Measurements from ENCODE around the gene CCND1.

CCND1 gene

DNA sequence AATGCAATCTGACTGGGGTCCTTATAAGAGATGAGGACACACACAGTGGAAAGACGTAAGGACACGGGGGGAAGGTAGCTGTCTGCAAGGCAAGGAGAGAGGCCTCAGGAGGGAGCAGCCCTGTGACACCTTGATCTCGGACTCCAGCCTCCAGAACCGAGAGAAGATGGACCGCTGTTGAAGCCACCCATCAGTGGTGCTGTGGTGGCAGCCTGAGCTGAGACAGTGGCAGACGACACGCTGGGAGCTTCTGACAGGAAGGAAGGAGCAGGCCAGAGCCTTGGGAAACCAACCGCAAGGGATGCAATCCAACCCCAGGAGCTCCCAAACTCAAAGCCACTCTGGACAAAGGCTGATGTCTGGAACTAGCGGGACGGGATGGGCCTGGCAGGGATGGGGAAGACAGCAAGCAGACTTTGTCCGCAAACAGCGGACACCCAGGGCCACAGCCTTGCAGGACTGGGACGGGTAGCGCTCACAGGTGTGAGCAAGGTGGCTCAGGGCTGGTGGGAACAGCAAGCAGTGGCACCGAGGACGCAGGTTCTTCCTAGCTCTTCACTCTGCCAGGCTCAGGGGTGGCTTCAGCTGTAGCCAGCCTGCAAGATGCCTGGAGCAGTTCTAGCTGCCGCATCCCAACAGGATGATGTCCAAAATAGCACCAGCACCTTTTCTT, 23.3 kb downstream of the CCND1 start:
- Histone ChIP-seq H3K9me3 (no peaks in the 10 kb centered on the region), H3K4me1 (no peaks in the 10 kb centered on the region), H3K36me3 (peaks cover 25% of the 10 kb centered on the region), H3K4me3 (ENCODE audit: low read depth, low read length) (no peak overlapping the region), H3K27me3 (no peaks in the 10 kb centered on the region)
- TF ChIP-seq, protein P1, sequence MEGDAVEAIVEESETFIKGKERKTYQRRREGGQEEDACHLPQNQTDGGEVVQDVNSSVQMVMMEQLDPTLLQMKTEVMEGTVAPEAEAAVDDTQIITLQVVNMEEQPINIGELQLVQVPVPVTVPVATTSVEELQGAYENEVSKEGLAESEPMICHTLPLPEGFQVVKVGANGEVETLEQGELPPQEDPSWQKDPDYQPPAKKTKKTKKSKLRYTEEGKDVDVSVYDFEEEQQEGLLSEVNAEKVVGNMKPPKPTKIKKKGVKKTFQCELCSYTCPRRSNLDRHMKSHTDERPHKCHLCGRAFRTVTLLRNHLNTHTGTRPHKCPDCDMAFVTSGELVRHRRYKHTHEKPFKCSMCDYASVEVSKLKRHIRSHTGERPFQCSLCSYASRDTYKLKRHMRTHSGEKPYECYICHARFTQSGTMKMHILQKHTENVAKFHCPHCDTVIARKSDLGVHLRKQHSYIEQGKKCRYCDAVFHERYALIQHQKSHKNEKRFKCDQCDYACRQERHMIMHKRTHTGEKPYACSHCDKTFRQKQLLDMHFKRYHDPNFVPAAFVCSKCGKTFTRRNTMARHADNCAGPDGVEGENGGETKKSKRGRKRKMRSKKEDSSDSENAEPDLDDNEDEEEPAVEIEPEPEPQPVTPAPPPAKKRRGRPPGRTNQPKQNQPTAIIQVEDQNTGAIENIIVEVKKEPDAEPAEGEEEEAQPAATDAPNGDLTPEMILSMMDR (IDR thresholded peaks at IDR 0.05; ENCODE audit: low read depth, low read length) = no peak
- DNase-seq = no peak

GRCh38 chr11:69664901-69665300, 23.9 kb downstream of the CCND1 start:
- Histone ChIP-seq H3K36me3 (peaks cover 25% of the 10 kb centered on the region), H3K4me1 (no peaks in the 10 kb centered on the region), H3K9me3 (no peaks in the 10 kb centered on the region), H3K27me3 (no peaks in the 10 kb centered on the region), H3K4me3 (ENCODE audit: low read depth, low read length) (no peak overlapping the region)
- TF ChIP-seq, protein P1 (IDR thresholded peaks at IDR 0.05; ENCODE audit: low read depth, low read length) = no peak
- no peak for DNase-seq

DNA sequence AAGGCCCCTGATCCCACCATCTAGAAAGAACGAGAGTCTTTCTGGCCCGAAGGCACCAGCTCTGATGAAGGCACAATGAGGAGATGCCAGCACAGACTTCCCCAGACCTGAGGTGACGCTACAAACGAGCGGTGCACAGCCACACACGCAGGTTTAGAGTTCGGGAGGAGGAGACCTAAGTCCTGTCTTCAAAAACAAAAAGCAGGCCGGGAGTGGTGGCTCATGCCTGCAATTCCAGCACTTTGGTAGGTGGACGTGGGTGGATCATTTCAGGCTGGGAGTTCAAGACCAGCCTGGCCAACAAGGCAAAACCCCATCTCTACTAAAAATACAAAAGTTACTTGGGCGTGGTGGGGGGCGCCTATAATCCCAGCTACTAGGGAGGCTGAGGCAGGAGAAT, 24.7 kb downstream of the CCND1 start:
- H3K4me1 ChIP-seq = peaks cover 4% of the 10 kb centered on the region
- no peaks in the 10 kb centered on the region for H3K27me3 ChIP-seq
- DNase-seq = no peak
- H3K9me3 ChIP-seq = no peaks in the 10 kb centered on the region
- peaks cover 26% of the 10 kb centered on the region for H3K36me3 ChIP-seq
- no peak overlapping the region for H3K4me3 ChIP-seq (ENCODE audit: low read depth, low read length)
- TF ChIP-seq, protein P1 (IDR thresholded peaks at IDR 0.05; ENCODE audit: low read depth, low read length) = no peak

GRCh38 chr11:69666261-69666660, 25.3 kb downstream of the CCND1 start:
- H3K4me1 ChIP-seq = peaks cover 5% of the 10 kb centered on the region
- H3K4me3 ChIP-seq (ENCODE audit: low read depth, low read length) = no peak overlapping the region
- H3K27me3 ChIP-seq = no peaks in the 10 kb centered on the region
- no peak for DNase-seq
- H3K36me3 ChIP-seq = peaks cover 32% of the 10 kb centered on the region
- TF ChIP-seq, protein P1 (IDR thresholded peaks at IDR 0.05; ENCODE audit: low read depth, low read length) = no peak
- no peaks in the 10 kb centered on the region for H3K9me3 ChIP-seq

DNA sequence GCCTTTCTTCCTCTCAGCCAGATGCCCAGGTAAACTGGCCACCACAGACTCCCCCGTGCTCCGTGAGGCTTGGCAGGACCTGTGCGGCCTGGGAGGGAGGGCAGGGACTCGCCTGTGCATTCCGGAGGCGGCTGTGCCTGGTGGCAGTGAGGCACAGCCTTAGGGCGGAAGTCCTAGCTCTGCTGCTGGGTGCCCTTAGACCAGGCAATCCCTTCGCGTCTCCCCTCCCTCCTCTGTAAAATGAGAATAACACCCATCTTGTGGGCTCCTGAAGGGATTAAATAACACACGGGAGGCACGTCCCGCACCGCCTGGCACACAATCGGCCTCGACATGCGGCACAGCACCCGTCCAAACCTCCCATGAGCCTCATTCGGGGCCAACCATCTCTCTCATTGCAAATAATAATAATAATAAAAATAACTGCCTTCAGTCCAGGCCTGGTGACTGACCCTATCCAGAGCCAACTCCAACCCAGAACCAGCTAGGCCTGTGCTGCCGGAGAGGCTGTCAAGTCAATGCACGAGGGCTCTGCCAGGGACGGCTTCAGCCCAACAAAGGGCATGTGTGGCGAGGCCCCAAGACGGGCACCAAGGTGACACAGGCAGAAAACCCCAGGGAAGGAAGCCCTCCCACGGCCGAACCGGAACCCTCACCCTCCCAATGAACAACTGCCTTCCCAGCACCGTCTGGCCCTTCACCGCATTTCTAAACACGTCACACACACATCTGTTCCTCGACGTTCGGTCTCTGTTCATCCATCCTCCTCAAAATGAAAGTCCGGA, 26.0 kb downstream of the CCND1 start:
- H3K4me1 ChIP-seq = peaks cover 5% of the 10 kb centered on the region
- peaks cover 39% of the 10 kb centered on the region for H3K36me3 ChIP-seq
- TF ChIP-seq, protein P1 (IDR thresholded peaks at IDR 0.05; ENCODE audit: low read depth, low read length) = no peak
- no peak overlapping the region for H3K4me3 ChIP-seq (ENCODE audit: low read depth, low read length)
- no peak for DNase-seq
- H3K27me3 ChIP-seq = no peaks in the 10 kb centered on the region
- H3K9me3 ChIP-seq = no peaks in the 10 kb centered on the region

Measured in BE2C (cell line).